Forelimb muscle (tissue), 1 donor: ENCODE results near the gene MAN1A1. TPM values are rescaled to one million over a fixed set of nuclear protein-coding genes. Genes with fewer than 3 reads are reported as not detected.

Experiments used
- DNase-seq: peaks from one replicate; pipeline ENCODE4 v3.0.0-alpha.2; 2013; ENCODE audit warnings: low read depth
- polyA plus RNA-seq: library from polyadenylated mRNA; unstranded; fragments of 120-200 nt; gene quantifications from one replicate; pipeline ENCODE4 v1.2.1, GENCODE V29; 2013; ENCODE audit not compliant: insufficient read length

Gene MAN1A1
- polyA plus RNA-seq, 1 donor, result 23.4 TPM

DNA sequence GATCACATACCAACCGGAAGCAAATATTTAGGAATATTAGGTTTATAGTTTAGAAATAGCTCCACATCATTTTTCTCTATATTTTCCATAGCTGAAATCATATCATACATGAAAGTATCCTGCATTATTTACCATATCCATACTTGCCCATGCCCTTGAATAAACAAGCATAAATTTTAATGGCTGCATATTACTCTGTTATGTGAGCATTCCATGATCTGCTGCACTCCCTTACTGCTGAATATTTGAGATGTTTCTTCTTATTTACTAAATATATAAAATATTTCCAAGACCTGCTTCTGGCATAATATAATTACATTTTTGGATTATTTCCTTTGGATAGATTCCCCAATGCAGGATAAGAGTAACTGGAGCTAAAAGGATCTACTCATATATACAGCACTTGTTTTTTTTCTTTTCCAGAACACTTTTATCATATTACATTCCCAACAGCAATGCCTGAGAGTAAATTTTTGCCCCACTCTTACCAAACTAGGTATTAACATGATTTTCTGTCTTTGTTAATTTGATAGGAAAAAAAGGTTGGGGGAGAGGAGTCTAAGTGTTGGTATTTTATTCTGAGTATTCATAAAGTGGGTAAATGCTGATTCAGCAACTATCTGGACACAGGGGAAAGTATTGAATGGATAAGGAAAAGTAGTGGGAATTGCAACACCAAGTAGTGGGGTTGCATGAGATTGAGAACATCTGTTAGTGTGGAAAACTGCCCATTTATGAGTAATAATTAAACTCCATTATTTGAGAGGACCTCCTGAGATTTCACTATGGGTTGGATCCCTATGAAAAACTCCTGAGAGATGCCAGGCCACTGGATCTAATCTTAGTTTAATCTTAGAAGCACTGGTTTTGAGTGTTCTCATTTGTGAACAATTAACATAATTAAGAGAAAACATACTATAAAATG, 76.0 kb downstream of the MAN1A1 start:
- DNase-seq, result peak; percentile 11

GRCh38 chr6:119270545-119270944, 79.0 kb downstream of the MAN1A1 start:
- no peak for DNase-seq

GRCh38 chr6:119269266-119270103, 80.1 kb downstream of the MAN1A1 start:
- no peak for DNase-seq

GRCh38 chr6:119267126-119267905, 82.2 kb downstream of the MAN1A1 start:
- DNase-seq, result no peak

GRCh38 chr6:119264854-119265397, 84.6 kb downstream of the MAN1A1 start:
- no peak for DNase-seq

GRCh38 chr6:119262612-119263011, 86.9 kb downstream of the MAN1A1 start:
- no peak for DNase-seq

DNA sequence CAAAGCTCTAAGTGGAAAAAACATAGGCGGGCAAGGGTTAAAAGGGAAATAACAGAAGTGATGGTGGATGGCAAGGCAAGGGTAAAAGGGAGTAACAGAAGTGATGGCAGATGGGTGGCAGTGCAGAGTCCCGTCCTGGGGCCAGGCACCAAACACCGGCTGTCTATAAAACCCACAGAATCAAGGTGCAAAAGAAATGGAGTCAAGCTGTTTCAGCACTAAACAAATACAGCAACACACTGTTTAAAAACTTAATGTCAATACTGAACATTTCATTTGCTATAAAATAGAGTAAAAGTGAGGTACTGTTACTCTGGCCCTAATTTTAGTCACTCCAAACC, 87.6 kb downstream of the MAN1A1 start:
- no peak for DNase-seq

GRCh38 chr6:119259027-119259426, 90.5 kb downstream of the MAN1A1 start:
- no peak for DNase-seq

DNA sequence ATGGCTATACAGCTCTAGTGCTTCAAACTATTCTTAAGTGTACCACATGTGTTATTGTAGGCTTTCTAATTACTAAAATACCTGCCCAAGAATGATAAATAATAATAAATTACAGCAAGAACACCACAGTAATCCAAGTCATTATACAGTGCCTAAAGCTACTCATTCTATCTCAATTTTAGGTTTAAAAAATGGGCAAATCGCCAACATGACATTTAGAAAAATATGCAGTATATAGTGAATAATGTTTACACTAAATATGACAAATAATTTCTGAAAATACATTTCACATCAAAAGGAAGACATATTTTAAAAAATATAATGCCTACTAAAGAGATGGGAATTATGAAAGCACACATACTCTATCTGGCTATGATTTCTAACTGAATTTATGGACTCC, 91.8 kb downstream of the MAN1A1 start:
- DNase-seq, result no peak

DNA sequence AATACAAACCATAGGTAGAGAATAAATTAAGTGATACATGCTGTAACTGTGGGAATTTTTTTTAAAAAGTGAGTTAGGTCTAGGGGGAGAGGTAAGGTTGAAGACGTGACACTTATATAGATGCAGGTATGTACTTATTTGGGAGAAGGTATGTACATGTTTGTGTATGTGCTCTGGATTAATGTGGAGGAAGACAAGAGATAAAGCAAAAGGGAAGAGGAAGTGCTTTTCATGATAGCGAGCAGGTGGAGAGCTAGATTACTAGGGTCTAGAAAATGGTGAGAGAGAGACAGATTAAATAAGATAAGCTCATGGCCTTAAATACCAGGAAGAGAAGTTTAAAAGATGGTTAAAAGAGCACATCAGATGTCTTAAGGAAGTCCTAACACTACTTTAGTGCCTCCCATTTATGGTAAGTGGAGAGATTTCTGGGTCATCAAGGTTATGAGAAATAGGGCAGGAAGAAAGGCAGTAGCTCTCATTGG, 92.5 kb downstream of the MAN1A1 start:
- DNase-seq, result no peak

DNA sequence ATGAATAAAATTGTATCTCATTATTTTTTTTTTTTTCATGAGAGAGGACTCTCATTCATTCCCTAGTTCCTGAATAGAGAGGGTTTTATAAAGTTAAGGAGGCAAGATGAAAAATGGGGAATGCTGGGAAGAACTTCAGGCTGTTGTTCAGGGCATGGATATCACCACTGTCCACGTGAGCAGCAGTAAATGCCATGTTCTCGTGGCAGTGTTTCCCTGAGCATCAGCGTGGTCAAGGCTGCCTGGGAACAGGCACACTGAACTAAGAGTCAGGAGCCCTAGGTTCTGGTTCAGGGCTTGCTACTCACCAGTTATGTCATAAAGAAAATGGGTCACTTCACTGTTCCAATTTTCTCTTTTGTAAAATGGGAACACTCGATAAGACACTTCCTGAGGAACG, 93.2 kb downstream of the MAN1A1 start:
- no peak for DNase-seq

GRCh38 chr6:119255492-119255891, 94.1 kb downstream of the MAN1A1 start:
- no peak for DNase-seq

DNA sequence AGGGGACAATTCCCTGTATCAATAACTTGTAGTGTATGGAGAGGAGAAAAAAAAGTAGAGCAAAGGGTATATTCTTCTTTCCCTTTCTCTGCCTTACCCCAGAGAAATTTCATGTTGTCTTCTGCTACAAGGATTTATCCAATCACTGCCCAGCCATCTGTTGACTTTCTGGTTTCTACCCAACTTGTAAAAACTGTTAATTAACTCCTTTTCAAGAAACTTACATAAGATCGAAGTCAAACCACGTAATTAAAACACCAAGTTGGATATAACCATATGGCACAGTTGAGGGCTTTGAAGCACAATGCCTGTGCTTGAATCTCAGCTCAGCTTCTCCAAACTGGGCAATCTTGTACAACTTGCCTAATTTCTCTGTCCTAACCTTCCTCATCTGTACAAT, 99.5 kb downstream of the MAN1A1 start:
- DNase-seq, result no peak

GRCh38 chr6:119249319-119249718, 100.2 kb downstream of the MAN1A1 start:
- DNase-seq, result no peak

GRCh38 chr6:119247504-119247903, 102.1 kb downstream of the MAN1A1 start:
- no peak for DNase-seq

GRCh38 chr6:119243657-119244056, 105.9 kb downstream of the MAN1A1 start:
- no peak for DNase-seq

- no peak for DNase-seq
These were observed 106.5 kb downstream of the MAN1A1 start for GRCh38 chr6:119243037-119243436.

- DNase-seq, result no peak
These were observed 107.8 kb downstream of the MAN1A1 start for GRCh38 chr6:119241540-119242309.

DNA sequence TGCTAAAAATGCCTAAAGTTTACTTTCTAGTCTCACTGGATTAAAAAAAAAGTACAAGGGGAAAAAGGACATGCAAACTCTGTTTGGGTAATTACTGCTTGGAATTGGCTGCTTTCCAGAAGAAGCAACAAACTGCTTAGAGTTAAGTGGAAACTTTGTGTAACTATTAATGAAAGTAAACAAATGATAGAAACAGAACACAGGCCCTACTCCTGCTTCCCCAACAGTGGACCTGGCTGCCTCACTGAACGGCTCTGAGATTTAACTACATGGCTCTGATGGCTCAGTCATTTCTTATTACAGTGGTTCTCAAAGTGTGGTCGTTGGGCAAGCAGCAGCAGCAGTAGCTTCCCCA, 108.5 kb downstream of the MAN1A1 start:
- DNase-seq, result peak; percentile 47

- DNase-seq, result no peak
These were observed 109.1 kb downstream of the MAN1A1 start for GRCh38 chr6:119240257-119241110.
